HCT116 (cell line): ENCODE measurements around the gene BFSP2. TPM values are rescaled to one million over a fixed set of nuclear protein-coding genes. Genes with fewer than 3 reads are reported as not detected.

ENCODE experiments used
- ATAC-seq: fragments of 200-7000 bp; cut with Tn5 transposase; 2 replicates; pipeline ENCODE4 v1.9.1; 2020; ENCODE audit warnings: mild to moderate bottlenecking, moderate library complexity
- BruUV-seq: library from RNA; stranded (reverse); fragments of 400-500 nt; replicated peaks from 2 replicates; lab custom pipeline; 2021; lab: Mats Ljungman, UMichigan
- CTCF ChIA-PET: fragments of 300-600 bp; sonication (Branson Sonifier 250); formaldehyde crosslinking; loops from one replicate; lab custom pipeline; 2021; ENCODE audit warnings: antibody characterized with exemption; lab: Charles Lee
- POLR2A ChIA-PET: fragments of 300-600, 350-600 bp; sonication (Branson Sonifier 250); formaldehyde crosslinking; loops from one replicate; lab custom pipeline; 2021; ENCODE audit warnings: antibody characterized with exemption; lab: Charles Lee
- RAD21 ChIA-PET, 2 experiments: fragments of 300-600 bp; sonication (Branson Sonifier 250); formaldehyde crosslinking; loops; one replicate each; lab custom pipeline; 2023; ENCODE audit warnings: low total read pairs in 2 of 2; ENCODE audit not compliant: uncharacterized antibody in 2 of 2, unreplicated experiment in 2 of 2, low non-redundant PET in 1 of 2; lab: Charles Lee
- DNase-seq: peaks from one replicate; pipeline ENCODE4 v3.0.0-alpha.2; 2010; ENCODE audit warnings: low read depth, low spot score
- H2AFZ ChIP-seq: fragments of 200-600 bp; shearing (Covaris generic), sonication (generic); 2 replicates; pipeline ENCODE4 v1.6.1; 2017; ENCODE audit warnings: low read depth, mixed run types, mixed read lengths, antibody characterized with exemption, low read length; ENCODE audit not compliant: poor library complexity, severe bottlenecking
- H3K27ac ChIP-seq: 2 replicates; pipeline ENCODE4 v1.5.1; 2012; ENCODE audit warnings: low read depth, low read length
- H3K27me3 ChIP-seq: fragments of 200-600 bp; sonication (generic); 2 replicates; pipeline ENCODE4 v1.6.1; 2016; ENCODE audit warnings: mixed run types, low read length, mixed read lengths; ENCODE audit not compliant: insufficient read depth
- H3K36me3 ChIP-seq, 2 experiments: fragments of 200-500 bp in 1 of 2; fragments of 200-600 bp in 1 of 2; sonication (Bioruptor generic) in 1 of 2; sonication (generic) in 1 of 2; 2 replicates each; pipeline versions ENCODE4 v1.5.1 to v1.6.1; 2014 to 2016; ENCODE audit warnings: low read length in 2 of 2, inconsistent platforms in 1 of 2, mixed read lengths in 1 of 2, mixed run types in 1 of 2; ENCODE audit not compliant: insufficient read depth in 2 of 2, control insufficient read depth in 1 of 2
- H3K4me1 ChIP-seq, 2 experiments: fragments of 200-600 bp in 1 of 2; sonication (generic) in 1 of 2; 2 replicates each; pipeline versions ENCODE4 v1.5.1 to v1.6.1; 2012 to 2017; ENCODE audit warnings: low read length in 2 of 2, inconsistent platforms in 1 of 2, mild to moderate bottlenecking in 1 of 2, mixed read lengths in 1 of 2, mixed run types in 1 of 2, moderate library complexity in 1 of 2; ENCODE audit not compliant: insufficient read depth in 2 of 2, control insufficient read depth in 1 of 2
- H3K4me2 ChIP-seq: fragments of 200-600 bp; sonication (generic); 2 replicates; pipeline ENCODE4 v1.6.1; 2017; ENCODE audit warnings: mixed run types, low read length, mixed read lengths
- H3K4me3 ChIP-seq, 2 experiments: fragments of 200-600 bp in 1 of 2; sonication (generic) in 1 of 2; replicated peaks in 1 of 2; 2 replicates each; pipeline ENCODE4 v1.5.1; 2011 to 2016; ENCODE audit warnings: low read length in 2 of 2, control low read depth in 1 of 2, low read depth in 1 of 2, mild to moderate bottlenecking in 1 of 2, mixed read lengths in 1 of 2, mixed run types in 1 of 2
- H3K79me2 ChIP-seq: fragments of 200-600 bp; sonication (generic); 2 replicates; pipeline ENCODE4 v1.6.1; 2017; ENCODE audit warnings: mild to moderate bottlenecking, mixed run types, low read length, moderate library complexity, mixed read lengths; ENCODE audit not compliant: insufficient read depth
- H3K9ac ChIP-seq: fragments of 200-600 bp; sonication (generic); 2 replicates; pipeline ENCODE4 v1.6.1; 2016; ENCODE audit warnings: low read length, mixed read lengths
- H3K9me2 ChIP-seq: fragments of 200-600 bp; sonication (generic), shearing (Covaris generic); 2 replicates; pipeline ENCODE4 v1.6.1; 2017; ENCODE audit warnings: mixed run types, mild to moderate bottlenecking, moderate library complexity; ENCODE audit not compliant: insufficient read depth
- H3K9me3 ChIP-seq, 2 experiments: fragments of 200-500 bp in 1 of 2; fragments of 200-600 bp in 1 of 2; sonication (Bioruptor generic) in 1 of 2; sonication (generic) in 1 of 2; 2 replicates each; pipeline ENCODE4 v1.6.1; 2014 to 2017; ENCODE audit warnings: low read length in 2 of 2, mixed read lengths in 2 of 2, inconsistent platforms in 1 of 2, low read depth in 1 of 2, mild to moderate bottlenecking in 1 of 2, mixed run types in 1 of 2, moderate library complexity in 1 of 2; ENCODE audit not compliant: control insufficient read depth in 1 of 2, insufficient read depth in 1 of 2
- H4K20me1 ChIP-seq: fragments of 200-600 bp; sonication (generic), shearing (Covaris generic); 2 replicates; pipeline ENCODE4 v1.6.1; 2017; ENCODE audit warnings: mixed run types, mild to moderate bottlenecking, moderate library complexity; ENCODE audit not compliant: insufficient read depth
- EZH2 ChIP-seq: fragments of 200-600 bp; sonication (generic); IDR thresholded peaks from 2 replicates; pipeline ENCODE4 v1.6.1; 2017; ENCODE audit warnings: antibody characterized with exemption, mixed run types
- JUND ChIP-seq: IDR thresholded peaks from 2 replicates; pipeline ENCODE4 v1.6.1; 2012
- POLR2A ChIP-seq: IDR thresholded peaks from 2 replicates; pipeline ENCODE4 v1.7.0; 2011; ENCODE audit warnings: borderline replicate concordance; ENCODE audit not compliant: insufficient read depth, insufficient read length; ENCODE audit errors: extremely low read depth
- RAD21 ChIP-seq: IDR thresholded peaks from 2 replicates; pipeline ENCODE4 v1.6.1; 2012; ENCODE audit warnings: low read depth, mild to moderate bottlenecking
- SP1 ChIP-seq: IDR thresholded peaks from 2 replicates; pipeline ENCODE4 v1.6.1; 2012; ENCODE audit warnings: low read depth
- ZNF274 ChIP-seq: fragments of 200-500 bp; sonication (Bioruptor generic); IDR thresholded peaks from 2 replicates; pipeline ENCODE4 v1.6.1; 2014; ENCODE audit warnings: mild to moderate bottlenecking, low read depth, low read length, inconsistent platforms
- intact Hi-C: fragments of 100-400 bp; cut with micrococcal nuclease; formaldehyde crosslinking; loops from 2 replicates; pipeline ENCODE4 v1.10.0; 2022
- total RNA-seq: library from RNA; stranded (reverse); gene quantifications from one replicate; pipeline ENCODE4 v1.2.1, GENCODE V29; 2021; ENCODE audit not compliant: unreplicated experiment
- TF ChIP-seq, protein P1 (sequence below): IDR thresholded peaks from 2 replicates; pipeline ENCODE4 v1.6.1; 2011; ENCODE audit warnings: mild to moderate bottlenecking, low read length, moderate library complexity; ENCODE audit not compliant: insufficient replicate concordance; ENCODE audit errors: extremely low read depth
- TF ChIP-seq, protein P2 (sequence below): IDR thresholded peaks from 2 replicates; pipeline ENCODE4 v1.6.1; 2012
- TF ChIP-seq, protein P3 (sequence below), 3 experiments: fragments of 200-600 bp in 1 of 3; sonication (generic) in 1 of 3; IDR thresholded peaks in 2 of 3; conservative IDR thresholded peaks in 1 of 3; 2 replicates each; pipeline ENCODE4 v1.5.1; 2012 to 2017; ENCODE audit warnings: low read depth in 2 of 3, low read length in 2 of 3, antibody characterized with exemption in 1 of 3, borderline replicate concordance in 1 of 3, control low read depth in 1 of 3, mild to moderate bottlenecking in 1 of 3, mixed read lengths in 1 of 3, mixed run types in 1 of 3, moderate library complexity in 1 of 3; ENCODE audit not compliant: insufficient read depth in 1 of 3

Gene BFSP2
- total RNA-seq, 1 experiment from 2014 or later: not detected

DNA sequence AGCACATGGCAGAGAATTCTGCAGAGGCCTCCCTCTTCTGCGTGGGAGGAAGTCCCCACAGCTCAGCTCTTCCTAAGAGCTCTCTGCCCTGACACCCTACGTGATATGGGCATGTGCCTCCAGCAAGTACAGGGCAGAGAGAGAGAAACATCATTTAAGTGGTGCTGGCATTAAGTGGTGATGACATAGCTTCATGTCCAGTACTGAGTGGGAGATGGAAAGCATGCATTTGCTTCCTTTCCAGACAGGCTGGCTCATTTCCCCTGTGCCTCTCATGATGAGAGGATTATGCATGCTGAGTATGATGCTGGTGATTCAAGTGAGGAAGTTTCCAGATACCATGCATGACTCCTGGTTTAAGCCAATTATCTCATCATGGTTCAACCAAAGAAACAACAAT, 26.9 kb downstream of the BFSP2 start:
- ChIA-PET POLR2A (no interaction called here), RAD21 (no interaction called here), CTCF (no interaction called here)
- intact Hi-C loops: no loop called here
- no peaks in the 10 kb centered on the region for H3K79me2 ChIP-seq
- H3K9me3 ChIP-seq: no peaks in the 10 kb centered on the region
- peaks cover 0 to 3% of the 10 kb centered on the region in 2 experiments; a peak in 2 of 4 replicates for H3K4me1 ChIP-seq
- DNase-seq (no peak), ATAC-seq (no peak)
- no peak overlapping the region for H3K4me3 ChIP-seq
- H2AFZ ChIP-seq: no peak overlapping the region
- no peak overlapping the region for H3K27ac ChIP-seq
- peaks cover 16% of the 10 kb centered on the region; the same call in 1 of the 2 replicates for H3K27me3 ChIP-seq
- TF ChIP-seq EZH2: no peak
- TF ChIP-seq POLR2A: no peak
- no peak for TF ChIP-seq ZNF274
- TF ChIP-seq RAD21: no peak
- TF ChIP-seq, protein P1, sequence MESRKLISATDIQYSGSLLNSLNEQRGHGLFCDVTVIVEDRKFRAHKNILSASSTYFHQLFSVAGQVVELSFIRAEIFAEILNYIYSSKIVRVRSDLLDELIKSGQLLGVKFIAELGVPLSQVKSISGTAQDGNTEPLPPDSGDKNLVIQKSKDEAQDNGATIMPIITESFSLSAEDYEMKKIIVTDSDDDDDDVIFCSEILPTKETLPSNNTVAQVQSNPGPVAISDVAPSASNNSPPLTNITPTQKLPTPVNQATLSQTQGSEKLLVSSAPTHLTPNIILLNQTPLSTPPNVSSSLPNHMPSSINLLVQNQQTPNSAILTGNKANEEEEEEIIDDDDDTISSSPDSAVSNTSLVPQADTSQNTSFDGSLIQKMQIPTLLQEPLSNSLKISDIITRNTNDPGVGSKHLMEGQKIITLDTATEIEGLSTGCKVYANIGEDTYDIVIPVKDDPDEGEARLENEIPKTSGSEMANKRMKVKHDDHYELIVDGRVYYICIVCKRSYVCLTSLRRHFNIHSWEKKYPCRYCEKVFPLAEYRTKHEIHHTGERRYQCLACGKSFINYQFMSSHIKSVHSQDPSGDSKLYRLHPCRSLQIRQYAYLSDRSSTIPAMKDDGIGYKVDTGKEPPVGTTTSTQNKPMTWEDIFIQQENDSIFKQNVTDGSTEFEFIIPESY: no peak
- no peak for TF ChIP-seq SP1
- TF ChIP-seq JUND: no peak
- TF ChIP-seq, protein P2, sequence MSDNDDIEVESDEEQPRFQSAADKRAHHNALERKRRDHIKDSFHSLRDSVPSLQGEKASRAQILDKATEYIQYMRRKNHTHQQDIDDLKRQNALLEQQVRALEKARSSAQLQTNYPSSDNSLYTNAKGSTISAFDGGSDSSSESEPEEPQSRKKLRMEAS: no peak
- TF ChIP-seq, protein P3, sequence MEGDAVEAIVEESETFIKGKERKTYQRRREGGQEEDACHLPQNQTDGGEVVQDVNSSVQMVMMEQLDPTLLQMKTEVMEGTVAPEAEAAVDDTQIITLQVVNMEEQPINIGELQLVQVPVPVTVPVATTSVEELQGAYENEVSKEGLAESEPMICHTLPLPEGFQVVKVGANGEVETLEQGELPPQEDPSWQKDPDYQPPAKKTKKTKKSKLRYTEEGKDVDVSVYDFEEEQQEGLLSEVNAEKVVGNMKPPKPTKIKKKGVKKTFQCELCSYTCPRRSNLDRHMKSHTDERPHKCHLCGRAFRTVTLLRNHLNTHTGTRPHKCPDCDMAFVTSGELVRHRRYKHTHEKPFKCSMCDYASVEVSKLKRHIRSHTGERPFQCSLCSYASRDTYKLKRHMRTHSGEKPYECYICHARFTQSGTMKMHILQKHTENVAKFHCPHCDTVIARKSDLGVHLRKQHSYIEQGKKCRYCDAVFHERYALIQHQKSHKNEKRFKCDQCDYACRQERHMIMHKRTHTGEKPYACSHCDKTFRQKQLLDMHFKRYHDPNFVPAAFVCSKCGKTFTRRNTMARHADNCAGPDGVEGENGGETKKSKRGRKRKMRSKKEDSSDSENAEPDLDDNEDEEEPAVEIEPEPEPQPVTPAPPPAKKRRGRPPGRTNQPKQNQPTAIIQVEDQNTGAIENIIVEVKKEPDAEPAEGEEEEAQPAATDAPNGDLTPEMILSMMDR (IDR thresholded peaks at IDR 0.05 in 2 of 3, conservative IDR thresholded peaks at IDR 0.05 in 1 of 3; ENCODE audit: borderline replicate concordance in 1 of 3, insufficient read depth in 1 of 3, low read depth in 2 of 3, low read length in 2 of 3): no peak
- H3K4me2 ChIP-seq: no peak overlapping the region
- no peak overlapping the region for H3K9ac ChIP-seq
- BruUV-seq: no TSS peak
- H3K9me2 ChIP-seq: no peaks in the 10 kb centered on the region
- H3K36me3 ChIP-seq: no peaks in the 10 kb centered on the region
- H4K20me1 ChIP-seq: no peaks in the 10 kb centered on the region
